ENCODE data around the gene SUPT3H.

DNA sequence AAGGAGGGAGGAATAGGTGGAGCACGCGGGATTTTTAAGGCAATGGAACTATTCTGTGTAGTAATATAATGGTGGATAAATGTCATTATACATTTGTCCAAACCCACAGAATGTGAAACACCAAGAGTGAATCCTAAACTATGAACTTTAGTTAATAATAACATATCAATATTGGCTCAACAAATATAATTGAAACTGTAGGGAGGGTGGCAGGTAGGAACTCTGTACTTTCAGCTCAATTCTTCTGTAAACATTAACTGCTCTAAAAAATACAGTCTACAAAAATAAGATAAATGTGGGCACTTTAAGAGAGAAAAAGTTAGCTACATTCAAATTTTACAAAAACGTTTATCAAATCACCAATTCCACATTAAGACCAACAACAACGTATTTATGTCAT, 186.3 kb downstream of the SUPT3H start:
- TF ChIP-seq, protein P1, sequence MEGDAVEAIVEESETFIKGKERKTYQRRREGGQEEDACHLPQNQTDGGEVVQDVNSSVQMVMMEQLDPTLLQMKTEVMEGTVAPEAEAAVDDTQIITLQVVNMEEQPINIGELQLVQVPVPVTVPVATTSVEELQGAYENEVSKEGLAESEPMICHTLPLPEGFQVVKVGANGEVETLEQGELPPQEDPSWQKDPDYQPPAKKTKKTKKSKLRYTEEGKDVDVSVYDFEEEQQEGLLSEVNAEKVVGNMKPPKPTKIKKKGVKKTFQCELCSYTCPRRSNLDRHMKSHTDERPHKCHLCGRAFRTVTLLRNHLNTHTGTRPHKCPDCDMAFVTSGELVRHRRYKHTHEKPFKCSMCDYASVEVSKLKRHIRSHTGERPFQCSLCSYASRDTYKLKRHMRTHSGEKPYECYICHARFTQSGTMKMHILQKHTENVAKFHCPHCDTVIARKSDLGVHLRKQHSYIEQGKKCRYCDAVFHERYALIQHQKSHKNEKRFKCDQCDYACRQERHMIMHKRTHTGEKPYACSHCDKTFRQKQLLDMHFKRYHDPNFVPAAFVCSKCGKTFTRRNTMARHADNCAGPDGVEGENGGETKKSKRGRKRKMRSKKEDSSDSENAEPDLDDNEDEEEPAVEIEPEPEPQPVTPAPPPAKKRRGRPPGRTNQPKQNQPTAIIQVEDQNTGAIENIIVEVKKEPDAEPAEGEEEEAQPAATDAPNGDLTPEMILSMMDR (IDR thresholded peaks at IDR 0.05): no peak
- no peak for TF ChIP-seq POLR2A (IDR thresholded peaks at IDR 0.05)

All from right lobe of liver (tissue), 4 donors.